Thyroid gland (tissue), 4 donors: ENCODE data around the gene BBS9. TPM values are rescaled to one million over a fixed set of nuclear protein-coding genes. Genes with fewer than 3 reads are reported as not detected.
A peak's percentile ranks its signal among the peaks of the same experiment; 100 is the strongest.

Experiments
- DNase-seq, 2 donors: peaks; one replicate each; pipeline ENCODE4 v3.0.0-alpha.2; 2019
- H3K27ac ChIP-seq, 3 donors: fragments of 200-600 bp; sonication (generic); 1 replicate in 2 of 3; 2 replicates in 1 of 3; pipeline ENCODE4 v1.5.1; 2016 to 2019; ENCODE audit warnings: mild to moderate bottlenecking in 1 of 3, moderate library complexity in 1 of 3
- H3K27me3 ChIP-seq: fragments of 200-600 bp; sonication (generic); one replicate; pipeline ENCODE4 v1.5.1; 2019
- H3K36me3 ChIP-seq, 2 donors: fragments of 200-600 bp; sonication (generic); one replicate each; pipeline ENCODE4 v1.5.1; 2016 to 2019
- H3K4me1 ChIP-seq, 2 donors: fragments of 200-600 bp; sonication (generic); one replicate each; pipeline ENCODE4 v1.5.1; 2017 to 2019
- H3K4me3 ChIP-seq, 3 donors: fragments of 200-600 bp; sonication (generic); replicated peaks in 1 of 3; 1 replicate in 2 of 3; 2 replicates in 1 of 3; pipeline ENCODE4 v1.5.1; 2016; ENCODE audit warnings: mild to moderate bottlenecking in 1 of 3
- H3K9me3 ChIP-seq: fragments of 200-600 bp; sonication (generic); one replicate; pipeline ENCODE4 v1.5.1; 2017
- CTCF ChIP-seq, 6 experiments: fragments of 200-600 bp in 3 of 6; fragments of 450-650 bp in 3 of 6; sonication (generic) in 3 of 6; IDR thresholded peaks; one replicate each; pipeline ENCODE4 v1.5.1; 2016 to 2019; ENCODE audit warnings: antibody characterized with exemption in 6 of 6, mild to moderate bottlenecking in 2 of 6, inconsistent platforms in 1 of 6, moderate library complexity in 1 of 6
- POLR2A ChIP-seq, 2 donors: fragments of 450-650 bp; IDR thresholded peaks; one replicate each; pipeline ENCODE4 v1.6.1; 2017; ENCODE audit warnings: antibody characterized with exemption in 2 of 2, mild to moderate bottlenecking in 2 of 2, moderate library complexity in 1 of 2
- WGBS, 2 donors: methylation state at CpG; one replicate each; pipeline ENCODE4 v1.1.5; 2017; 5-methylcytosine and 5-hydroxymethylcytosine counted together
- intact Hi-C: fragments of 100-400 bp; cut with DNase I; formaldehyde crosslinking; loops from one replicate; pipeline ENCODE4 v1.15.1; 2023
- total RNA-seq, 4 donors: library from RNA; depleted of rRNA; stranded (reverse); fragments of >200 nt; gene quantifications; one replicate each; pipeline ENCODE4 v1.2.3, GENCODE V29; 2016

Gene BBS9
- total RNA-seq, 4 donors from 2014 or later, result 59.2 to 84.8 (median 73.1) TPM

- Histone ChIP-seq H3K4me1 (no peaks in the 10 kb centered on the region), H3K27ac (no peak overlapping the region), H3K36me3 (no peaks in the 10 kb centered on the region), H3K4me3 (no peak overlapping the region), H3K27me3 (no peaks in the 10 kb centered on the region), H3K9me3 (no peaks in the 10 kb centered on the region)
- intact Hi-C loops, result no loop called here
- no peak for DNase-seq
- TF ChIP-seq CTCF (IDR thresholded peaks at IDR 0.05) (no peak), POLR2A (IDR thresholded peaks at IDR 0.05) (no peak)
These were observed 365.1 kb downstream of the BBS9 start for GRCh38 chr7:33494474-33494873.

GRCh38 chr7:33495207-33495606, 365.8 kb downstream of the BBS9 start:
- WGBS, 2 donors, result 69 to 72% methylated on average over 5 of the region's 5 CpGs
- Histone ChIP-seq H3K9me3 (no peaks in the 10 kb centered on the region), H3K27me3 (no peaks in the 10 kb centered on the region), H3K4me3 (no peak overlapping the region), H3K27ac (no peak overlapping the region), H3K36me3 (no peaks in the 10 kb centered on the region), H3K4me1 (no peaks in the 10 kb centered on the region)
- peak in 1 of 2 donors; percentile 2 for DNase-seq
- no peak for TF ChIP-seq CTCF (IDR thresholded peaks at IDR 0.05)
- no peak for TF ChIP-seq POLR2A (IDR thresholded peaks at IDR 0.05)
- intact Hi-C loops, result no loop called here

- no peak overlapping the region for H3K4me3 ChIP-seq
- no peaks in the 10 kb centered on the region for H3K36me3 ChIP-seq
- H3K4me1 ChIP-seq, result no peaks in the 10 kb centered on the region
- TF ChIP-seq CTCF (IDR thresholded peaks at IDR 0.05) (no peak), POLR2A (IDR thresholded peaks at IDR 0.05) (no peak)
- no peak overlapping the region for H3K27ac ChIP-seq
- 93 to 96% methylated on average over 2 of the region's 2 CpGs for WGBS, 2 donors
- intact Hi-C loops, result no loop called here
- DNase-seq, result no peak
- no peaks in the 10 kb centered on the region for H3K27me3 ChIP-seq
- H3K9me3 ChIP-seq, result no peaks in the 10 kb centered on the region
These were observed 367.7 kb downstream of the BBS9 start for GRCh38 chr7:33497051-33497450.

- intact Hi-C loops, result no loop called here
- no peak for DNase-seq
- H3K4me3 ChIP-seq, result no peak overlapping the region
- TF ChIP-seq POLR2A (IDR thresholded peaks at IDR 0.05) (no peak), CTCF (IDR thresholded peaks at IDR 0.05) (no peak)
- no peaks in the 10 kb centered on the region for H3K9me3 ChIP-seq
- no peaks in the 10 kb centered on the region for H3K36me3 ChIP-seq
- no peaks in the 10 kb centered on the region for H3K4me1 ChIP-seq
- H3K27ac ChIP-seq, result no peak overlapping the region
- H3K27me3 ChIP-seq, result no peaks in the 10 kb centered on the region
- 76 to 87% methylated on average over 9 of the region's 9 CpGs for WGBS, 2 donors
These were observed 371.6 kb downstream of the BBS9 start for GRCh38 chr7:33500703-33501701.

- Histone ChIP-seq H3K4me1 (no peaks in the 10 kb centered on the region), H3K27me3 (no peaks in the 10 kb centered on the region), H3K9me3 (no peaks in the 10 kb centered on the region), H3K4me3 (no peak overlapping the region), H3K36me3 (no peaks in the 10 kb centered on the region), H3K27ac (no peak overlapping the region)
- TF ChIP-seq CTCF (IDR thresholded peaks at IDR 0.05) (no peak), POLR2A (IDR thresholded peaks at IDR 0.05) (no peak)
- DNase-seq, result no peak
- intact Hi-C loops, result no loop called here
- WGBS, 2 donors, result 90 to 91% methylated on average over 9 of the region's 9 CpGs
These were observed 373.6 kb downstream of the BBS9 start for GRCh38 chr7:33503014-33503413.
